Stimulated activated CD8-positive, alpha-beta memory T cell treated with anti-CD3 and anti-CD28 coated beads, Interleukin-7, amount 100 ng/mL, for 48 hours (primary cell): ENCODE measurements around the gene S100PBP.

Experiments
- DNase-seq, 2 donors: peaks; one replicate each; pipeline ENCODE4 v3.0.0-alpha.2; 2020; ENCODE audit warnings: low read depth in 1 of 2; ENCODE audit errors: extremely low read depth in 1 of 2

The S100PBP gene

DNA sequence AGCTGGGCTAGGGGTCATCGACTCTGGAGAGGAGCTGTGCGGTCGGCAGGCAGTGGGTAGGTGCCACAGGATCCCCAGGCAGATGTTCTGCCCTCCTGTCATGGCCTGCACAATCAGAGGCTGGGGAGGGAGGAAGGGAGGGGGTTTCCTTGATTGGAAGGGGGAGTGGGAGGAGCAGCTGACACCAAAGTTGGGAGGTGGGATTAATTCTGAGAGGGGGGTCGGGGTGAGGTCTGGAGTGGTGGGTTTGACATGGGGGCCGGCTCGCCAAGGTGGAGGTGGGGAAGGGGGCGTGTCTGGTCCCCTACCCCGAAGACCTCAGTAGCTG is 68.2 kb downstream of the S100PBP start:
- DNase-seq, result no peak

DNA sequence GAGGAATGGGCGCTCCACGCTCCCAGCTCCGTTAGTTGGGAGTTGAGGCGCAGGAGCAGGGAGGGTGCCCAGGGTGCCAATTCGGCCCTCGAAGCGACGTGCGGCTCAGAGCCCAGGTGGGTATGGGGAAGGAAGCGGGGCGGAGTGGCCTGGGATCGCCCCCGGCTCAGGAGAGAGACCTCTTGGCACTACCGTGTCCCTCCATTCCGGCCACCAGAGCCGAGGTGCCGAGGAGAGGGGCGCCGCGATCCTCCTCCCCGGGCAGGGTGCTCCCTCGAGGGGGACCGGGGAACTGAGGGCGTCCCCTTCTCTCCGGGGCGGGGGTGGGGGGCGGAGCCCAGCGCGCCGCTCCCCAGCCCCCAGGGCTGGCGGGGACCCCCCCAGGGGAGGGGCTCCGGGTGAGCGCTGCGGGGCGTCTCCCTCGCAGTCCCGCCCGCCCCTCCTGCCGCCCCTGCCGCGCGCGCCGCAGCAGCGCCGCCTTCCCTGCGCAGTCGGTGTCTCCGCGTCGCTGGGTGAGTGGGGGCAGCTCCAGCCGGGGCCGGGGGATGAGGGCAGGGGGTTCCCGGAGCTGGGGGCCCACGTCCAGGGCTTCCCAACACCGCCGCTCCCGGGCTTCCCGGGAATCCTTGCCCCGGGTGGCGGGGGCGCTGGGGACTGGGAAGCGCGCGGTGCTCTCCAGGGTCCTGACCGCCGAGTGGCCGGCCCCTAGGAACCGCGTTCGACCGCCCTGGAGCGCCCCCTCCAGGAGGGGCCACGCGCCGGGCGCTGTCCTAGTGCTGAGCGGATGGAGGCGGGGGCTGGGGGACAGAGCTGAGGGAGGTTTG is 68.8 kb downstream of the S100PBP start, which contains the start of gene HPCA:
HPCA (plus strand) TSS at position 488 of the 824 bp plus-strand sequence. CDS start 2,408 bp downstream, outside the sequence.
- no peak for DNase-seq

GRCh38 chr1:32886828-32887414 is 69.5 kb downstream of the S100PBP start:
- no peak for DNase-seq

DNA sequence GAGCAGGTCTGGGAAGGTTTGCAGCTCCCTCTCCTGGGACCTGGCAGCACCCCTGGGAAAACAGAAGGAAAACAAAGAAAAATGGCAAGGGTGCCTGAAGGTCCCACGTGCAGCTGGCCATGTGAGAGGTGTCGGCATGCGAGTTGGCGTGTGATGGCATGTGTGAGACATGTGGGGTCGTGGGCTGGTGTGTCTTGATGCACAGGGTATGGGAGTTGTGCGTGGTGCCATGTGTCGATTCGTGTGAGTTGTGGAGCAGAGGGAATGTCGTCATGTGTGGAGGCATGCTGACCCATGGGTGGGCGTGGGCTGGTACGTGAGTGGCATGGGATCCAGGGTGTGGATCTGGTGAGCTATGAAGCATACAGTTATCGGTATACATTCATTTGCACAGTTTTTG is 70.2 kb downstream of the S100PBP start:
- no peak for DNase-seq

DNA sequence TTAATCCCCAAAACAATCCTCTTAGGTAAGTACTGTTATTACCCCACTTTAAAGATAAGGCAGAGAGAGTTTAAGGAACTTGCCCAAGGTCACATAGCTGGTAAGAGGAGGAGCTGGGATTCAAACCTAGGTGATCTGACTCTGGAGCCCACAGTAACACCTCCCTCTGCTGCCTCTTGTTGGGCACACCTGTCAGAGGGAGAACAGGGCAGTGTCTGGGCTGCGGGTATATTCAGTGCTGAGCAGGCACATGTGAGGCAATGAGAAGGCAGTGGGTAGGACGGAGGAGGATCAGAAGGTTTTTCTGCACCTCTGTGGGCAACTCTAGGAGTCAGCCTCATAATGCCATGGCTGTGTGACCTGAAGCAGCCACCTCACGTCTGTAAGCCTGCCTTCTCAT is 70.7 kb downstream of the S100PBP start:
- DNase-seq, result no peak

GRCh38 chr1:32888677-32889420 is 71.4 kb downstream of the S100PBP start:
- DNase-seq, result no peak

DNA sequence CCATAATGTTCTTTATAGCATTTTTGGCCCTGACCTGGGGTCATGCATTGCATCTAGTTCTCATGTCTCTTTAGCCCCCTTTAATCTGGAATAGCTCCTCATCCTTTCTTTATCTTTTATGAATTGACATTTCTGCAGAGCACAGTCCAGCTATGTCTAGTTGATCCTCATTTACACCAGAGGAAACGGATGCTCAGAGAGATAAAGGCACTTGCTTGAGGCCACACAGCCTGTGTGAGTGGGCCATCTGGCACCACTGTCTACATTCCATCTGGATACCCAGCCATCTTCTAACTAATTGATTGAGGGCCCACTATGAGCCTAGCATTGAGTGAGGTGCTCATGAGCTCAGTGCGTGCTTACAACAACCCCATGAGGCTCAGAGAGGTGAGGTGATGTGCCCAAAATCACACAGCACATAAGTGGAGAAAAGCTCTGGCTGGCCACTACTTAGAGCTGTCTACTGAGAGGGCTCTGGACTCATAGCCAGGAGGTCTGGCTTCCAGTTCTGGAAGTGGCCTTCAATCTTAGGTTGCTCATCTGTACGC is 72.4 kb downstream of the S100PBP start:
- no peak for DNase-seq

DNA sequence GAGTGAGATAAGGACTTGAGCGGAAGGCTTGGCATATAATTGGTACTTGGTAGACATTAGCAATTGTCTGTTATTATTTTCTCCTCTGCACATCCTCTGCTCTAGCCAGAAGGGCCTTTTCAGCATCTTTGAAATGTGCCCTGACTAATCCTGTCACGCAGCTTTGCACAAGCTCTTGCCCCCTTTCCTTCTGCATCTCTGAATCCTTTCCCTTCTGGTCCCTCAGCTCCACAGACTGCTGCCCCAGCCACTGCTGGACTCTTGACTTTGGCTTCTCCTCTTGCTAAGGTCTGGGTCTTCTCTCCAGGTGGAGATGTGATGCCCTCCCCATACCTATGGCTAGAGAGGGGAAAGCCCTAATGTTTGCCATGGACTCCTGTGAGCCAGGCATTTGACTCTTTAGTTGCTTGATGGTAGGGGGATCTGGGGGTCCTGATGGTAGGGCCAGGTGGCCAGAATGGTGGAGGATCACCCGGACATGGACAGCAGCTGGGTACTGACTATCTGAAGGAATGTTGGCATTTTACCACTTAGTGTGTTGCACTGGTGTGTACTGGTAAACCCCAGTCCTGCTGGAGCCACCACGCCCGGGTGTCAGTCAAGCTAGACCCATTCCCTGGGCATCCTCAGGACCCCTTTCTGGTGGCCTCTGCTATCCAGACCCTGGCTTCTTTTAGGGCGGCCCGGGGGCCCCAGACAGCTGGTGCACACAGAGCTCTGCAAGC is 73.2 kb downstream of the S100PBP start:
- no peak for DNase-seq

DNA sequence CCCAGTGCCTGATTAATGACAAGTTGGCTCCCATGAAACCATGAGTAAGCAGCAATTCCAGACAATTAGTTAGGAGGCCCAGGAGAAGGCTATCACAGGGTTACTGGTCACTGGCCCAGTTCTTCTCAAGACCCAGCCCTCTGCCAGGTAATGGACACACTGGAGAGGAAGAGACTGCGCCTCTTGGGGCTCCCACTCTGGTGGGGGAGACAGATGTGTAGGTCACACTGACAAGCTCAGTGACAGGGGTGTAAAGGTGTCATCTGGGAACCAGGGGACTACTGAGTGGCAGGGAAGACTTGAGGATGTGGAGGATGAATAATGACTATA is 73.8 kb downstream of the S100PBP start:
- no peak for DNase-seq

DNA sequence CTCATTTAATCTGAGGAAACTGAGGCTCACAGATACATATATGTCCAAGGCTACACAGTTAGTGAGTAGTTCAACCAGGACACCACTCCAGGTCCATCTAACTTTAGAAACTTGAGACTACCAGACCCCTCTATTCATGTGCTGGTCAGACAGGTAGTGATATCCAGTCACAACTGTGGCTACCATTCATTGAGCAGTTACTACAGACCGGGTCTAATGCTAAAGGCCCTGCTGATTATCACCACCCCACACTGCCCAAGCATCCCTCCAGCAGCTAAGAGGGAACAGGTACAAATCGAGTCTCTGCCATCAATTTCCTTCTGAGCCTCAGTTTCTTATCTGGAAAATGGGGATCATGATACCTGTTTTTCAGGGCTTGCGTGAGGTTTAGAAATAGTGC is 74.2 kb downstream of the S100PBP start:
- DNase-seq, result no peak

DNA sequence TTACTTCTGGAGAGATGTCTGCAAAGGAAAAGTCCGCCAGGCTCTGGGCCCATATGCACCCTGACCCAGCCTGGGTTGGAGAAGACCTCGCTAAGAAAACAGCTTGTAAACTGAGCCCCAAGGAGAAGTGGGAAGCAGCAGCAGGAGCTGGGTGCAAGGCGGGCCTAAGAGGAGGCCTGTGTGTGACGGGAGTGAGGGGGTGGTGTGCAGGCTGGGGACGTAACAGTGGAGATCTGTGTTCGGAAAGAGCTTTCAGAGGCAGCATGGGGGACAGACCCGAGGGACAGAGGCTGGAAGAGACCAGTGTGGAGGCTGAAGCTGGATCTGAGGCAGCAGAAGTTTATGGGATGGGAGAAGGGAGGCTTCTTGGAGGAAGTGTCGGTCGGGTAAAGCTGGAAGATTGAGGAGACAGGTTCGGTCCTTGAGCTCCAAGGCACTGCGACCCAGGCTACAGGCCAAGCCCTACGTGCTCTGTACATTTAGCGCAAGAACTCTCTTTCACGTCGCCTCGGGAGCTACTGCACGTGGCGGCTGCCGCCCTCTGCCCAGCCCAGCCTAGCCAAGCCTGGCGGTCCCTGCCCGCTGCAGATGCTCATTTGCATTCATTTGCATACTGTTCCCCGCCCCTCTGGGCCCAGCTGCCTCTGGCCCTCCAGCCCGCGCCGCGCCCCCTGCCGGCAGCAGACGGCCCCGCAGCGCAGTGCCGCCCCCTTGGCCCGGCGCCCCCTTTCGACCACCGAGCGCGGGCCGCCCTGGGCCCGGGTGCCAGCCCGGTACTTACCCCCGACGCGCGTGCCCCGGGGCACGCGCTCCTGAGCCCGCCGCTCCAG is 75.1 kb downstream of the S100PBP start:
- peak in 1 of 2 donors; percentile 40 for DNase-seq

- no peak for DNase-seq
These were observed 76.0 kb downstream of the S100PBP start for GRCh38 chr1:32893198-32894018.

DNA sequence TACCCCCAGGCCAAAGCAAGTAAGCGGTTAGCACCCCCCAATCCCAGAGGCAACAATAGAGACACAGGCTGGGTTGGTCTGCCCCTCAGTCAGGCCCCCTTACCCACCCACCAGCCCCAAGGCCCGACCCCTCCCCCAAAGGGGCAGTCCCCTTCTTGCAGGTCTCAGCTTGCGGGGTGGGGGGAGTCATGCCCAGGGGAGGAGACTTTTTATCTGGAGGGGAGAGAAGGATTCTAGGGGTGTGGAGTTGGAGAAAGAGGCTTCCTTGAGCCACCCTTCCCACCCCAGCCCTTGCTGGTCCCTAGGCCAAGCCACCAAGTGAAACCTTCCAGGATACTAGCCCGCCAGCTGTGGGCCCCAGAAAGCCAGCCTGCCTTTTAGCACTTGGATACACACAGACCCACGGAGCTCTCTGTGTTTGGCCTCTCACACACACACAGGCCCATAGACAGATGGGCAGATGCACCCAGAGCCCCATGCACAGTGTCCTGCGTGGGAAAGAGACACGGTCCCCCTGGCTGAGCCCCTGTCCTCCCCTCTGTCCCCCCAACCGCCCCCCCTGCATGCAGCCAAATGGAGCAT is 76.7 kb downstream of the S100PBP start:
- DNase-seq, result no peak

DNA sequence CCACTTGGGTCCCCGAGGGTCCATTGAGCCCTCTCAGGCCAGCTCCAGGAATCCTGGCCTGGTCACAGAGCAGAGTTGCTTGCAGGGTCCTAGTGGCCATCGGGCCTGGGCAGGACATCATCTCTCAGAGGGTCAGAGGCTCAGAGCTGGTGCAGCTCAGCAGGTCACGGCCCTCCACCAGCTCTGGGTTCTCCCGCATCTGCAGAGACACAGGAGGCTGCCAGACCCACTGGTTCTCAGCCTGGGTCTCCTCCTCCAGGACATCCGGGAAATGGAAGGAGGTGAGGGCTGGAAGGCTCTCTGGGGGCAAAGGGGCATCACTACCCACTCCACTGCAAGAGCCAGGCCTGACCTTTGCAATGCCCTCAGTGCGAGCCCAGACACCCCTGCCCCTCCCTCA is 77.2 kb downstream of the S100PBP start:
- no peak for DNase-seq

DNA sequence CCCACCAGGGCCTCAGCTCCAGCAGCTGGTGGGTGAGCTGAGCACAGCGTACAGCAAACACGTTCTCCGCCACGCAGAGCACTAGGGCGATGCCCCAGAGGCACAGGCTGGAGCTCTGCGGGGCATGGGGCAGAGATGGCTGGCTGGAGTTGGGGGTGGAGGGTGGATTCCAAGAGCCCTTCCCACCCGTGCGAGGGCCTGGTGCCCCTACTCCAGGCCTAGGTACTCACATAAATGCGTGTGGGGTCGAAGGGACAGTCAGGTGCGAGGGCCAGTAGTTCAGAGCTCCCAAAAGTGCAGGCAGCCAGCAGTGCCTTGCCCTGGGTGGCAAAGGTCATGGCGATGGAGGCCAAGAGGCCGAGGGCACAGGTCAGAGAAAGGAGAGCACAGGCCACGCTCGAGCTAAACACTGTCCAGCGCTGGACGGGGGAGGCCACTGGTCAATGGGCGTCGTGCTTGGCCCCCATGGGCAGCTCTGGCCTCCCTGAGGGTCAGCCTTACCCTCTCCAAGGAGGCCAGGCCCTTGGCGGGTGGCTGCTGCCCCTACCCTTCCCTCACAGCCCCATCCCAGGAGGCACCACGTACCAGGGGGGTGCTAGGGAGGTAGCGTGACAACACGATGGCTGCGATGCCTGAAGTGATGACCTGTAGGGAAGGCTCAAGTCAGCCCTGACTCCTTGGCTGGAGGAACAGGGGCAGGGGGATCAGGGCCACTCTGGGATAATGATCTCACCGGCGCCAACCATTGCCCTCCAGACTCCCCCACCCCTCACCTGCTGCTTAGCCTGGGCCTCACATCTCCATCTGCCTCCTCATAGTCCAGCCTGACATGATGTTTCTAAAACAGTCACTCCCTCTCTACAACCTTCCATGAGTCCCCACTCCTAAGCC is 78.1 kb downstream of the S100PBP start:
- DNase-seq, result no peak

DNA sequence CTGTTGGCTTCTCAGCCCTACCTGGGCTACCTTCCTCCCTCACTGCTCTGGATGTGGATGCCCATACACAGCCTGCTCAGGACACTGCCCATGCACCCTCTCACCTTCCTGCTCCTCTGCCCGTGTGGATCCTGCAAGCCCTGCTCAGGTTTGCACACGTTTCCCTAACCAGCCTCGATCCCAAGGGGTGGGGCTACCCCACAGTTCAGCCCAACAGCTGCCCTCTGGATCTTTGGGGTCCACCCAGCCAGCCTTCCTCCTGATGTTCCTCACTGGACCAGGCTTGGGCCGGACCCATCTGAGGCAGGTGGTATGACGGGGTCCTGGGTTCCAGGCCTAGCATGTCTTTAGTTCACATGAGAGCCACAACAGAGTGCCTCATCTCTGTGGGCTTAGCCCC is 79.0 kb downstream of the S100PBP start:
- no peak for DNase-seq

- no peak for DNase-seq
These were observed 79.9 kb downstream of the S100PBP start for GRCh38 chr1:32897082-32898049.
